GM12865 (cell line): ENCODE measurements around the gene PUSL1.

Source experiments
- DNase-seq: peaks from one replicate; pipeline ENCODE4 v3.0.0; 2010; ENCODE audit warnings: low read depth
- H3K4me3 ChIP-seq: 2 replicates; pipeline ENCODE4 v1.5.1; 2011; ENCODE audit warnings: mild to moderate bottlenecking, low read depth, low read length, control low read depth
- TF ChIP-seq, protein P1 (sequence below): IDR thresholded peaks from 2 replicates; pipeline ENCODE4 v1.5.1; 2011; ENCODE audit warnings: low read length, control low read depth, low read depth, inconsistent platforms; ENCODE audit not compliant: insufficient read depth; ENCODE audit errors: missing control alignments

The PUSL1 gene

DNA sequence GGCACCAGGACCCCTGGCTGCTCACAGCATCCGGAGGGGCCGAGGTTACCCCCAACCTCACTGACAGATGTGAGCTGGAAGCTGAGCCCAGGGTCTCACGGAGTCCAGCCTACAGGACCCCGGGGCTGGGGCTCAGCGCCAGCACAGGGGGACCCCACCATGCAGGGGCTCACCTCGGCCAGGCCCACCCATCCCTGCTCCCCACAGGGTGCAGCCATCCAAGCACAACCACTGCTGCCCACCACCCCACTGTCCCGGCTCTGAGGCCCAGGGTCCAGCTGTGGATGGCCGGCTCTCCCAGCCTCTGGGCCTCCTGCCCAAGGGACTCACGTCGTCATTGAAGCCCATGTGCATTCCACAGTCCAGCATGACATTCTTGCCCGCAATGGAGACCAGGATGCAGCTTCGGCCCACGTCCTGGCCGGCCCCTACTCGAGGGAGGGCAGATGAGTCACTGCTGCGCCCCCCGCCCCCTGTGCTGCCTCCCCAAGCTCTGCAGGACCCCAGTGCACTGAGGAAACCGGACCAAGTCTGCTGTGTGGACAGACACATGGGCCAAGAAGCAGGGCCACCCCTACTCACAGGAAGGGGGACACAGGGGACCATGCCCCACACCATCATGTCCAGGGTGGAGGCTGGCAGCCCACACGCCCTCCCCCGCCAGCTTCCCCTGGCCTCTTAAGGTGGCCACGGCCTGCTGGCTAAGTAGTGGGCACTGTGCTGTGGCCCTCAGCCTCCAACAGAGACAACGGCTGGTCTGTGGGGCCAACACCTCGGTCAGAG is 12.5 kb downstream of the PUSL1 start:
- no peak overlapping the region for H3K4me3 ChIP-seq
- TF ChIP-seq, protein P1, sequence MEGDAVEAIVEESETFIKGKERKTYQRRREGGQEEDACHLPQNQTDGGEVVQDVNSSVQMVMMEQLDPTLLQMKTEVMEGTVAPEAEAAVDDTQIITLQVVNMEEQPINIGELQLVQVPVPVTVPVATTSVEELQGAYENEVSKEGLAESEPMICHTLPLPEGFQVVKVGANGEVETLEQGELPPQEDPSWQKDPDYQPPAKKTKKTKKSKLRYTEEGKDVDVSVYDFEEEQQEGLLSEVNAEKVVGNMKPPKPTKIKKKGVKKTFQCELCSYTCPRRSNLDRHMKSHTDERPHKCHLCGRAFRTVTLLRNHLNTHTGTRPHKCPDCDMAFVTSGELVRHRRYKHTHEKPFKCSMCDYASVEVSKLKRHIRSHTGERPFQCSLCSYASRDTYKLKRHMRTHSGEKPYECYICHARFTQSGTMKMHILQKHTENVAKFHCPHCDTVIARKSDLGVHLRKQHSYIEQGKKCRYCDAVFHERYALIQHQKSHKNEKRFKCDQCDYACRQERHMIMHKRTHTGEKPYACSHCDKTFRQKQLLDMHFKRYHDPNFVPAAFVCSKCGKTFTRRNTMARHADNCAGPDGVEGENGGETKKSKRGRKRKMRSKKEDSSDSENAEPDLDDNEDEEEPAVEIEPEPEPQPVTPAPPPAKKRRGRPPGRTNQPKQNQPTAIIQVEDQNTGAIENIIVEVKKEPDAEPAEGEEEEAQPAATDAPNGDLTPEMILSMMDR = no peak
- DNase-seq = no peak

DNA sequence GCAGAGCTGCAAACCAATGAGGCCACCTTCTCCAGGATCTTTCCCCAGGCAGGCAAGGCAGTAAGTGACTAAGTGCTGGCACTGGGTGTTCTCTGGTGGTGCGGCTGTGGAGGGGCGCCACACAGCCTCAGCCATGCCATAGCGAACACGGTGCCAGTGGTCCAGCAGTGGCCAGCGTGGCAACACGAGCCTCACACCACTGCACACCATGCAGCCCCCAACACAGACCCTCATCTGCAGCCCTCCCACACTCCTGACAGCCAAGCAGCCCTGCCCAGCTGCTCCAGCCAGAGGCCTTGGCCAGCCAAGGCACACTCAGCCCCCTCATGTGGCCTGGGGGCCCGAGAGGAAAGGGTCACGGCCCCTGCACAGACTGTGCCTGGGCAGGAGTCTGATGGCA is 13.1 kb downstream of the PUSL1 start:
- no peak overlapping the region for H3K4me3 ChIP-seq
- TF ChIP-seq, protein P1 = no peak
- no peak for DNase-seq

DNA sequence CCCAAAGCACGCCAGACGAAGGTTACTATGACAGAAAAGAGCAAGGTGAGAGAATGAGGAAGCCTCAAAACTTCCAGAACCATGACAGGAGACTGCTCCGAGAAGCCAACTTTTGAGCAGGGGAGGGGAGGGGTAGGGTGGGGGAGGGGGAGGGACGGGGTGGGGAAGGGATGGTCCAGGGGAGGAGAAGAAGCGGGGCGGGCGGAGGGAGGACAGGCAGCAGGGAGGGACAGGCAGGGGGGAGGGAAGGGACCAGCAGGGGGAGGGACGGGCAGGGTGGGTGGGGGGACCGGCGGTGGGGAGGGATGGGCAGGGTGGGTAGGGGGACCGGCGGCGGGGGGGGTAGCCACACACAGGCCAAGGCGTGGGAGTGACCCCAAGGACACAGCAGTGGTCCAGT is 14.0 kb downstream of the PUSL1 start:
- no peak overlapping the region for H3K4me3 ChIP-seq
- DNase-seq = no peak
- TF ChIP-seq, protein P1 = no peak

DNA sequence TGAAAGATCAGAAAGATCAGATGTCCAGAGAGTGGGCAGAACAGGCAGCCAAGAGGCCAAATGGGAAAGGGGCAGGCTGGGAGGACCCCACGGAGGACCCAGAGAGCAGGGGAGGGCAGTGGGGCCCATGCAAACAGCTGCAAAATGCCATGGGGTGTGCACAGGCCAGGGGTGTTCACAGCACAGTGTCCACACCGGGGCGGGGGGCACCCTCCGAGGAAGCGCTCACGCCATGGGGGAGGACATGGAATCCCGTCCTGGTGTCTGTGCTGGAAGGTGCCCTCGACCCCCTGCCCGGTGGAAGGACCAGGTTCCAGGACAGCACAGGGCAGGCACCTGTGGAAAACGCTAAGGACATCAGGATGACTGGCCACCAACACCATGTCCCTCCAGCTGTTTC is 14.6 kb downstream of the PUSL1 start:
- TF ChIP-seq, protein P1 = no peak
- no peak for DNase-seq
- no peak overlapping the region for H3K4me3 ChIP-seq

DNA sequence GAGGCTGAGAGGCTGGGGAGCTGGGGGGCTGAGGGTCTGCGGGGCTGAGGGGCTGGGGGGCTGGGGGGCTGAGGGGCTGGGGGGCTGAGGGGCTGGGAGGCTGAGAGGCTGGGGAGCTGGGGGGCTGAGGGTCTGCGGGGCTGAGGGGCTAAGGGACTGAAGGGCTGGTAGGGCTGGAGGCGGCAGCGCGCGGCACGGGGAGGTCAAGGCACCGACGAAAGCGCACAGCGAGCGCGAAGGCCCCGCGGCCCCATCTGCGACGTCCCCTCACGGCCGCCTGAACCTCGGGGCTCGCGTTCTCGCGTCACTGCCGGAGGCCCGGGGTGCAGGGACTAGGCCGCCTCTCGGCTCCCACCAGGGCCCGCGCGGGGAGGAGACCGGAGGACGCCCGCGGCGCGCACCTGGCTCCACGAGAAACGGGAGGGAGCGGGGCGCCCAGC is 15.7 kb downstream of the PUSL1 start:
- TF ChIP-seq, protein P1 = no peak
- H3K4me3 ChIP-seq = peak overlapping the region; percentile 83
- no peak for DNase-seq

DNA sequence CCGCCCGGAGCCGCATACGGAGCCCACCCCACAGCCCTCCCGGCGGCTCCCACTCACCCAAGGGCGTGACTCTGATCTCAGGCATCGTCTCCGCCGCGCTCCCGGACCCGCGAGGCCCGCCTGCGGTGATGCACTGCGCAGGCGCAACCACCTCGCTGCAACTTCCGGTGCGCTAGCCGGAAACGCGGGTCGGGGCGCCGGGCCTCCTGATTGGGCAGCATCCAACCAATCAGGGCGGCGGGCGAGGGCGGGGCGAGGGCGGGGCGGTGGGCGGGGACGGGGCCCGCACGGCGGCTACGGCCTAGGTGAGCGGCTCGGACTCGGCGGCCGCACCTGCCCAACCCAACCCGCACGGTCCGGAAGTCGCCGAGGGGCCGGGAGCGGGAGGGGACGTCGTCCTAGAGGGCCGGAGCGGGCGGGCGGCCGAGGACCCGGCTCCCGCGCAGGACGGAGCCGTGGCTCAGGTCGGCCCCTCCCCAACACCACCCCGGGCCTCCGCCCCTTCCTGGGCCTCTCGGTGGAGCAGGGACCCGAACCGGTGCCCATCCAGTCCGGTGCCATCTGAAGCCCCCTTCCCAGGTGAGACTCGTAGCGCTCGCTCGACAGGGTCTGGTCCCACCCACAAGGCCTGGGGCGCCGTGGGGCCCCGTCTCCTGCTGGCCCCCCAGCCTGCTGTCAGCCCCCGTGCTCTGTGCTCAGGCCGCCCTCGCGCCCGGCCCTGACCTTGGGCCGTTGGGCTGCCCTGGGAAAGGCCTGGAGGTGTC is 16.3 kb downstream of the PUSL1 start, which contains the start of the genes CPTP and INTS11:
CPTP (plus strand) TSS at position 279 of the 764 bp plus-strand sequence. CDS start 2,109 bp downstream, outside the sequence.
INTS11 (minus strand) TSS at position 137 of the 764 bp plus-strand sequence; CDS start at position 85, 52 bp downstream.
- H3K4me3 ChIP-seq = peak within 1 kb of the TSS; percentile 92
- peak; percentile 96 for DNase-seq
- TF ChIP-seq, protein P1 = no peak
